Activated naive CD8-positive, alpha-beta T cell treated with anti-CD3 and anti-CD28 coated beads, Interleukin-2, amount 50 U/mL, for 16 hours (primary cell): Measurements from ENCODE around the gene SERPINA6.
"Not testable (repeated sequence)": the region's sequence is repeated elsewhere in the genome, so short reads cannot be mapped to it uniquely, and the experiment has no call there.

Experiments used
- DNase-seq: peaks from one replicate; pipeline ENCODE4 v3.0.0-alpha.2; 2020; ENCODE audit warnings: low read depth, low spot score

SERPINA6 gene

DNA sequence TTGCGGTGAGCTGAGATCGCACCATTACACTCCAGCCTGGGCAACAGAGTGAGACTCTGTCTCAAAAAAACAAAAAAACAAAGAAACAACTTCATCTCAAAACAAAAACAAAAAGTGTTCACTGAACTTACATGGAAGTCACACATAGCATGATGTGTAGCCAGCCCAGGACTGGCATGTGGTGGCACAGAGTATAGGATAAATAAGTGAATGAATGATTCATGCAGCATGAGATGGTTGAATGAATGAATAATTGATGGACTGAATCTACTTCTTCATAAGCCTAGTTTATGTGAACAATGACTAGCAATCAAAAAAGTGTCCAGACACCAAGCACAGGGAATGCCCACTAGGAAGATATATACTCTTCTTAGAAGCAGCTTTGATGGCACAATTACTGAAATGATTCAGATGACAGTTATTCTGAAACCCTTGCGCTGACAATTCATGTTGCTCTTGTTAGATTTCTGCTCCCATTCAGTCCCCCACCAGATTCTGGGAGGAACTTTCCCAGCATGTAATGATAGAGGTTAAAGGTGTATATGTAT is 31.6 kb upstream of the SERPINA6 start:
- no peak for DNase-seq

DNA sequence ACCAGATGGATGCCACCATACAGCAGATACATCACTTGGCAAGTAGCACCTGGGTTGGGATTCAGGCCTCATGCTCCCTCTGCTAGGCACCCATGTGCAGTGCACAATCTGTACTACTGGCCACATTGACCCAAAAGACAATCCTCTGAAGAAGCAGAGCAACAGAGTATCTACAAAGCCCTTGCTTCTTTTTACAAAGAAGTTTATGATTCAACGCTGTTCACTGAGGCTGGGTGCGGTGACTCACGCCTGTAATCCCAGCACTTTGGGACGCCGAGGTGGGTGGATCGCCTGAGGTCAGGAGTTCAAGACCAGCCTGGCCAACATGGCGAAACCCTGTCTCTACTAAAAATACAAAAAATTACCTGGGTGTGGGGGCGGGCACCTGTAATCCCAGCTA is 31.1 kb upstream of the SERPINA6 start:
- not testable (repeated sequence) for DNase-seq

DNA sequence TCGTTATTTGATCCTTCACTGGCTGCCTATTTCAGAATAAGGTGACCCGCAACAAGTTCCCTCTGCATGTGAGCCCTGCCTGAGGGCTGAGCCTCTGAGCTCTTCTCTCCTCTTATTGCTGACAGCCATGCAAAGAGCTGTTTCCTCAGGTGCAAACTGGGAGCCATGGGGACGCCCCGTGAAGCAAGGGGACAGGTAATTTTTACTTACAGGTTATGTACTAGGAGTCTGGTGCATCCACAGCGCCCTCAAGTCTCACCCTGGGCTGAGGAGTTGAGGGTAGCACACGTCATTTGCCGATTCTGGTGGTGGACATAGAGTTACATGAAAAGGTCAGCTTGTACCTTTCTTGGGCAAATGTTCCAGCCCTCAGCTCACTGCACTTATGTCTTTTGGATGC is 26.1 kb upstream of the SERPINA6 start:
- DNase-seq, result no peak

DNA sequence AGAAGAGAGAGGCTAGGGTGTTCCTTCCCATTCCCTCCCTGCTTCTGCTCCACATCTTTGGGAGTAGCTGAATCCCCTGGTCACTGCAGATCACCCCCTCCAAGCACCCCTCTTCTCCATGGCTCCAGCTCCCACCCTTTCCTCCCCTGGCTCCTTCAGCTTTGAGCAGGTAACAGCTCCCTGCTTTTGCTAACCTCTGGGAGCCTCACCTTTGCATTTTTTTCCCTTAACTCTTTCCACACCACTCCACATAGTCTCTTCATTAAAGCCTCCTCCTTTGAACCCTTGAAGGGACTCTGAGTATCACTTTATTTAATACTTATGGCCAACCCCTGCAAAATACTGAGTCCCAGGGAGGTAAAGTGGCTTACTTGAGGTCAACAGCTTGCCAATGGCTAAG is 25.7 kb upstream of the SERPINA6 start:
- DNase-seq, result no peak

DNA sequence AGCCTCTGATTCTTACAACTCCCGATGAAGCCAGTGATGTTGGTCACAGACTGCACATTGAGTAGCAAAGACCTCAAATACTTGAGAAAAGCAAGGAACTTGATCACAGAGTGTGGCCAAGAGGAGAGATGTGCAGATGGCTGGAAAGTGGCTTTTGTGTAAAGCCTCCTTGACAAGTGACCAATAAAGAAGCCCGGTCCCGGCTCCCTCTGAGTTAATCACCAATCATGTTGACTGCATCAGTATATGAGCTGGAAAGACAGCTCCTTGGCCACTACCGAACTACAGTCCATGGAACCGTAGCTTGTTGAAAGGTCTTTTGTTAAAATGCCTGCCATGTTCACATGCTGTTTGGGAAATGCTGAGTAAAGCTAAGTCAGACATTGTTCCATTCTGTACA is 23.7 kb upstream of the SERPINA6 start:
- no peak for DNase-seq

DNA sequence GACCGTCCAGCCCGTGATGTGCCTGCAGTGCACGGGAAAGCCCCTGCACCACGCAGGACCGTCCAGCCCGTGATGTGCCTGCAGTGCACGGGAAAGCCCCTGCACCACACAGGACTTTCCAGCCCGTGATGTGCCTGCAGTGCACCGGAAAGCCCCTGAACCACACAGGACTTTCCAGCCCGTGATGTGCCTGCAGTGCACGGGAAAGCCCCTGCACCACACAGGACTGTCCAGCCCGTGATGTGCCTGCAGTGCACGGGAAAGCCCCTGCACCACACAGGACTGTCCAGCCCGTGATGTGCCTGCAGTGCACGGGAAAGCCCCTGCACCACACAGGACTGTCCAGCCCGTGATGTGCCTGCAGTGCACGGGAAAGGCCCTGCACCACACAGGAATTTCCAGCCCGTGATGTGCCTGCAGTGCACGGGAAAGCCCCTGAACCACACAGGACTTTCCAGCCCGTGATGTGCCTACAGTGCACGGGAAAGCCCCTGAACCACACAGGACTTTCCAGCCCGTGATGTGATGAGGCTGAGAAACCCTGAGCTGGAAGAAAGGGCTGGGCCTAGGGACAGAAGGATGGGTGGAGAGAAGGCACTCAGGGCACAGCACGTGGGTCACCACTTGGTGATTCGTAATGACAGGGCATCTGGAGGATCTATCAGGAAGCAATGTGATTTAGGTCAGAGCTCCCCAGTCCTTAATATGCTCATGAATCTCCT is 23.1 kb upstream of the SERPINA6 start:
- not testable (repeated sequence) for DNase-seq

DNA sequence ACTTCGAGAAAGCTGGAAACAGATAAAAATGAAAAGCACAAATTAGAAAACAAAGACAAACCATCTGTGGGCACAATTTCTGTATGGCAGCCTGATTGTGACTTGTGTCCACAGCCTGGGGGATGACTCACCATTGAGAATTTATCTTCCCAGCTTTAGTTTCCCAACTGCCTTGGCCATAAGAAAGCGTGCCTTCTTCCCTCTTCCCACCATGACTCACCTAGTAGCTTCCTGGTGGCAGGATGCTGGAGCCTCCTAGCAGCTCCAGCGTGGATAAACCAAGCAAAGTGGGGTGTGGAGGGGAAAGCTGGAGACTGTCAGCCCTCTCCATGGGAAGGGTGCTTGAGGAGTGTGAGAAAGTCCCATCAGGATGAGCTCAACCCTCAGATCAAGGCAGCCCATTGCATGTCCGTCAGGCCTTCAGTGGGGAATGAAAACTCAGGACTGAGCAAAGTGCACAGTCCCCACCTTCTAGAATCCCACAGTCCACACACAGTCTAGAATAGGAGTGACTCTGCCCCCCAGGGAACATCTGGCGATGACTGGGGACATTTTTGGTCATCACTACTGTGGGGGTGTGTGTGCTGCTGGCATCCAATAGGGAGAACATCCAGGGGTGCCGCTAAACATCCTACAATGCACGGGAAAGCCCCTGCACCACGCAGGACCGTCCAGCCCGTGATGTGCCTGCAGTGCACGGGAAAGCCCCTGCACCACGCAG is 22.4 kb upstream of the SERPINA6 start:
- DNase-seq, result no peak

DNA sequence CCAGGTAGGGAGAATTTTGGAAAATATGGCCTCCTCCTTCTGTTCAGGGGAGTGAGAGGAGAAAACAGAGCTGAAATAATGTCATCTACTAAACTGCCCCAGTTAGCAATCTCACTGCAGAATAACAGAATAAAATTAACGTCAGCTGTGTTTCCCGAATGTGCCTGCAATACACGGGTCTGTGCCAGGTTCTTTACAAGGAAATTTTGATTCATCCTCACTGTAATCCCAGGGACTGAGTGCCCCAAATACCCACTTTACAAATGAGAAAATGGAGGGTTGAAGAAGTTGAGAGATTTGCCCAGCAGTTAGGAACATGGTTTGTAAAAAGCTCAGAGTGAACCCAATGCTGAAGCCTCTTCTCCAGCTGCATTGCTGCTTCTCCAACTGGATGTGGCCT is 21.3 kb upstream of the SERPINA6 start:
- DNase-seq, result no peak

DNA sequence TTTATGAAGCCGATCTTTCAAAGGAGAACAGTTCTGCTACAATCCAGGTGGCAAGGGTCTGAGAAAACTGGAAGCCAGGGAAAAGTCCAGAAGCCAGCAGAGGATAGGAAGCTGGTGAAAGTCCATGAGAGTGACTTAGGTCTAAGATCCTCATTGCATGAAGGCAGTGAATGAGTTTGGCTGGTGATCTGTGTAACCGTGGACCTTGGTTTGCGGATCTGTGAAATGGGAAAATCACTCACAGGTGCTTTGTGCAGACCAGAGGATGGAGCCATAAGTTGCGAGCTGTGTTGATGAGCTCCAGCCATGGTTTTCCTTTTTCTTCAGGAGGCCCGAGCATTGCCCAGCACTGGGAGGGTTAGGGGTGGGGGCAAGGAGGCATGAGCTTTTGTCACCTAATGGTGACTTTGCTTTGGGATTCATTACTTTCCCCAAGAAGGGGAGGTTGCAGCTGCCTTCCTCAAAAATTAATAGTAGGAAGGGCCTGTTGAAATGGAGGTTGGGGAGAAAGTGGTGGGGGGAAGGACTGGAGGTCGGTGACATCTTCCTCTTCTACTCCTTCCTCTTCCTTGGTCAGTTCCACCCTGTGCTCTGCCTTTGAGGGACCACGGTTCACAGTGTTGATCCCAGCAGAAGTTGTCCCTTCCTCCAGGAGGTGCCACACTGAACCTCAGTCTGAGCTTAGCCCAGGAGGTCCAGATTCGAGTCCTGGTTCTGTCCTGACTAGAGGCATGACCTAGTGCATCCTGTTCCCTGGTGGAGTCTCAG is 20.3 kb upstream of the SERPINA6 start:
- no peak for DNase-seq

DNA sequence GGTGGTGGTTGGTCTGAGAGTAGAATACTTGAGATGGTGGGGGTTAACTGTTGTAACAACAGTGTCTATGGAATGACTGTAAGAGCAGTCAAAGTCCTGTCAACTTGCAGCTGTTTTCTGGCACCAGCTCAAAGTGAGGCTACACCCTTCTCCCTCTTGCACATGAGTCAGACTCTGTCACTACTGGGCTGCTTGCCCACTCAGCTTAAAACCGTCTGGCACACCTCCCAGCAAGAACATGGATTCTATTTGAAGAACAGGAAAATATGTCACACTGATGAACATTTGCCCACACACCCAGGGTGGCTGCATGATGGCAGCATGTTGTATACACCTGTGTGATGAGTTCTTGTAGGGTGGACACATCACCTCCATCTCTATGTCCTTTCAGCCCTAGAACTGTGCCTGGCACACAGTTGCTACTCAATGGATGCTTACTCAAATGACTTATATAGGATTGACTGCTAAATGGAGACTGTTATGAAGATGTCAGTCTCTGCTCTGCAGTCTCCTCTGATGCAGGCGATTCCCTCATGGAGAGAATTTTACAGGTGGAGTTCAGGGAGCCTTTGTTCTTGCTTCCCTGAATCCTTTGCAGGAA is 19.3 kb upstream of the SERPINA6 start:
- no peak for DNase-seq

DNA sequence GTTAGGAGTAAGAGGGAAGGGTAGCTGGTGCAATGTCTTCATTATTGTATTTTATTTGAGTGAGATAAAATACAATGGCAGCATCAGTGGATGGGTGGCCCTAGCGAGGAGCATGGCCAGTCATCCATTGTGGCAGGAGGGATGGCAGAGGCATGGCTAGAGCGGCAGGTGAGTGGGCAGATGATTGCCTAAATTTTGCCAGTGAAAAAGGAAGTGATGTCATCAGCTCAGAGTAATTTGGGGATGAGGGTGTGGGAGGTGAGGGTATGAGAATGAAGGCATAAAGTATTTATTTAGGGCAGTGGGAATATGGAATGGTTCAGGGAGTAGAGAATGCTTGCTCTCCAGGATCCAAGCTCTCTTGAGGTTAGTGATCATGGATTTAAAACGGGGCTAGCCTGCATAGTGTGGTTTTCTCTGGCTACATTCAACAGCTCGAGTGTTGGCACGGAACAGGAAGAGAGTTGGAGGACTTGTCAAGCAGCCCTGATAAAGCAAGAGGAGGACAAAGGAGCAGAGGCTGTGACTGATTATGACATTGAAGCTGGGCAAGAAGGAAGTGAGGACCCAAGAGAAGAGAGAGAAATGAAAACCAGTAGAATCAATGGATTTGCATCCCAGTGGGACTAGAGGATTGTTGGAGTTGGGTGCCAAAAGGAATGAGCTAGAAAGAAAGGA is 18.7 kb upstream of the SERPINA6 start:
- DNase-seq, result no peak

DNA sequence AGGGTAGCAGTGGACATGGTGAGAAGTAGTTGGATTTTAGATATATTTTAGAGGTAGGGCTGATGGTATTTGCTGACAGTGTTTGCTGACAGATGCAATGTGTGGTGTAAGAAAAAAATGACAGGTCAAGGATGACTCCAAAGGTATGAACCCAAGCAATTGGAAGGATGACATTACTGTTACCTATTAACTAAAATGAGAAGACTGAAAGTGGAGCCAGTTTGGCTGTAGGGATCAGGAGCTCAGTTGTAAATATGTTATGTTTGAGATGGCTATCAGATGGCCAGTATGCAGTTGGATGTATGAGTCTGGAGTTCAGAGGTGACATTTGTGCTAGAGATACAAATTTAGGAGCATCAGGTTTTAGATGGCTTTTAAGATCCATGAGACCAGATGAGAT is 17.4 kb upstream of the SERPINA6 start:
- DNase-seq, result no peak

DNA sequence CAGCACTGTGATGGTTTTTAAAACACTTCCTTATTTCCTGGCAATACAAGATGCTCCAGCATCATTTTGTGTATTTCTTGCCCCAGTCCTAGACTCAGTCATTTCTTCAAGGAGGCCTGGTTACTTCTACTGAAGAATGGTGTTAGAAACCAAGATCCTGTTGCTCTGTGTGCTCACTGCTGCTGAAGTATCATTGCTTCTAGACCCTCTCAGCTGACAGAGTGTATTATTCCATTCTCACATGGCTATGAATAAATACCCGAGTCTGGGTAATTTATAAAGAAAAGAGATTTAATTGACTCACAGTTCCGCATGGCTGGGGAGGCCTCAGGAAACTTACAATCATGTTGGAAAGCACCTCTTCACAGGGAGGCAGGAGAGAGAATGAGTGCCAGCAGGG is 14.9 kb upstream of the SERPINA6 start:
- no peak for DNase-seq

DNA sequence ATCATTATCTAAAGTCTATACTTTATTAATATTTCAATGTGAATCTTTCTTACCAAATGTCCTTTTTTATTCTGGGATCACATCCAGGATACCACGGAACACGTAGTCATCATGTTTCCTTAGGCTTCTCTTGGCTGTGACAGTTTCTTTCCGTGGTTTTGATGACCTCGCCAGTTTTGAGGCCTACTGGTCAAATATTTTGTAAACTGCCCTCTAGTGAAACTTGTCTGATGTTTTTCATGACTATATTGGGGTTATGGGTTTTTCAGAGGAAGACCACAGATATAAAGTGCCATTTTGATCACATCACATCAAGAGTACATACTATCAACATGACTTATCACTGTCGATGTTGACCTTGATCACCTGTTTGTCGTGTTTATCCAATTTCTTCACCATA is 14.1 kb upstream of the SERPINA6 start:
- DNase-seq, result no peak

DNA sequence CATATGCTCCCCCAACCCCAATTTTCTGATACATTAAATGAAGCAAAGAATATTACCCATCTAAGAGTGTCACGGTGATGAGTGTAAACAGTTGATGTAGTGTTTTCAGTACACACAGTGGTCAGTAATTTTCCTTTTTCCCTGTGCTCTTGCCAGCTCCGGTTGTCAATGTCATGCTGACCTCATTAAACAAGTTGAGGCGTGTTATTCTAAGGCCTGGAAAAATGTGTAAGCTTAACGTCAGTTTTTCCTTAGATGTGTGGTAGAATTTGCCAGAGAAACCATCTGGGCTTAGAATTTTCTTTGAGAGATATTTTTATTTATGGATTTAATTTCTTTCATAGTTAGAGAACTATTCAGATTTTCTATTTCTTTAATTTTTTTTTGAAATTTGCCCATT is 11.7 kb upstream of the SERPINA6 start:
- no peak for DNase-seq

DNA sequence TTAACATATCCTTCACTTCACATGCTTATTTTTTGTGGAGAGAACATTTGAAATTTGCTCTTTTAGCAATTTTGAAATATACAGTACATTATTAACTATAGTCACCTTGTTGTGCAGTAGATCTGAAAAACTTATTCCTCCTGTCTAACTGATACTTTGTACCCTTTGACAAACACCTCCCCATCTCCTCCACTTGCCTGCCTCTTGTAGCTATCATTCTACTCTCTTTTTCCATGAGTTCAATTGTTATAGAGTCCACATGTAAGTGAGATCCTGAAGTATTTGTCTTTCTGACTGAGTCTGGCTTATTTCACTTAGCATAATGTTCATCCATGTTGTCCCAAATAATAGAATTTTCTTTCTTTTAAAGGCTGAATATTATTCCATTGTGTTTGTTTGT is 9.5 kb upstream of the SERPINA6 start:
- no peak for DNase-seq

DNA sequence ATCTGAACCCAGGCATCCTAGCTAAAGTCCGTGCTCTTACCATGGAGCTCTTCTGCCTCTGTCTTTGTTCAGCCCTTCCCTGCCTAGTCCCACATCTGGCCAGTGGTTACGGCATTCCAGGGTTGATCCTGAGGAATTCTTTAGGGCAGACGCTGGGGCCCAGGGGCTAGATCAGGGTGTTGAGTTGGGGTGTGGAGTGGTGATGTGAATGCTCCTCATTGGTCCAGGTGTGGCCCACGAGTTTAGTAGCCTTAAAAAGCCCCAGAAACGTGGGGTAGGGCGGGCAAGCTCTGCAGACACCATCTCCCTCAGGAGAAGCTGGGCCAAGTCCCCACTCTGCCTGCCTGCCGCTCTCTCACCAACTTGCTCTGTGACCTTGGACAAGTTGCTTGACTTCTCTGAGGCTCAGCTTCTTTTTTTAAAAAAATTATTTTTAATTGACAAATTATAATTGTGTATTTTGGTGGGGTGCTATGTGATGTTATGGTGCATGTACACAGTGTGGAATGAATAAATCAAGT is 9.0 kb upstream of the SERPINA6 start:
- no peak for DNase-seq

DNA sequence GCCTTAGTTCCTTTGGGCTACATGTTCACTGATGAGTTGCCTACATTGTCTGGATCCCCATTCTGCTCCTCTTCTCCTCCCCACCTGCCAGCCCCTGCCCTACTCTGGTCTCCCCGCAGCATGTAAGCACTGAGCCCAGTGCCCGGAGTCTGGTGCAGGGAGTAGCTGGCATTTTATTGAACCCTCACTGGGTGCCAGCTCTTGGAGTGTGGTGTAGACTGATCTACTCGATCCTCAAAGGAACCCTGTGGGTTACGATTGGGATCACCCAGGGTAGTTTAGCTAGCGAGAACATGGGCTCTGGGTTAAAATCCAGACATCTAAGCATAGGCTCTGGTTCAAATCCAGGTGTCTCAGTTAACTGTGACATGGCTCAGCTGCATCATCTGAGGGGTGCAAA is 8.3 kb upstream of the SERPINA6 start:
- no peak for DNase-seq

DNA sequence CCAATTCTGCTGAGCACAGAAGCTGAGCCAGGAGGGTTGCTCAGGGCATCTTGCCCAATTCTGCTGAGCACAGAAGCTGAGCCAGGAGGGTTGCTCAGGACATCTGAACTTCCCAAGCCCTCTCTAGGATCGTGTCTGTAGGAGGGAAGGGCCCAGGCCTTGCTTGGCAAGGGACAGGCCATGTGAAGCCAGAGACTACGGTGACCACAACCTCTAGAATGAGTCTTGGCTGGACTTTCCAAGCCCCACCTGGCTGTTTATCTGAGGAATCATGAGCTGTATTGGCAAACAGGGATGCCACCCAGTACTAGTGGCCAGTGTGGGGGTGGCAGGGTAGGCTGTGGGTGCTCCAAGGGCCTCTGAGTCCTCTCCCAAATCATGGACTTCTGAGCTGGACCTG is 7.7 kb upstream of the SERPINA6 start:
- no peak for DNase-seq

DNA sequence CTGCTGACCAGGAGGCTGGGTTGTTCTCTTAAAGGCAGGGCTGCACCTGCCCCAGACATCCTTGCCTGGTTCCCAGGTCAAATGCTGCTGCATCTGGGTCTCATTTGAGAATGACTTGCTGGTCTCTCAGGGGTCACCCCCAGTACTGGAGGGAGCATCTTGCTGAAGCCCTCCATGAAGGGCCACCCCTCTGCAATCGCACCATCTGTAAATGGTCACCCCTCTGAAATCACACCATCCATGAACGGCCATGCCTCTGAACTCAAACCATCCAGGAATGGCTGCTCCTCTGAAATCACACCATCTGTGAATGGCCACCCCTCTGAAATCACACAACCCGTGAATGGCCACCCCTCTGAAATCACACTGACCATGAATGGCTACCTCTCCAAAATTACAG is 7.3 kb upstream of the SERPINA6 start:
- DNase-seq, result no peak

DNA sequence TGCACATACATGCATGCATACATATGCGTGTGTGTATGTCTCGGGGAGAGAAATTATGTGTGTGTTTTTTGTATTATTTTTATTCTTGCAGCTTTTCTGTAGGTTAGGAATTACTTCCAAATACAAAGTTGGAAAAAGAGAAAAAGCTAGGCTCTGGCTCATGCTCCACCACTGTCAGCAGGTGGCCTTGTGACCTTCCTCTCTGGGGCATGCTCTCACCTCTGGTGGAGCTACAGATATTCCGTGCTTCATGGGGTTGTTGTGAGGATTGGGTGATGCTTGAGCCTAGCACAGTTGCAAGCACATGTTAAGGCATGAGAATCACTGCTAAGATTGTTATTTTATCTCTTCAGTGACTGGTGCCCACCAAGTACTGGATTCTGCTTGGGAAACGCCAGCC is 6.7 kb upstream of the SERPINA6 start:
- no peak for DNase-seq
